ENCODE results near the gene UBE2QL1. TPM values are rescaled to one million over a fixed set of nuclear protein-coding genes. Genes with fewer than 3 reads are reported as not detected.
A peak's percentile ranks its signal among the peaks of the same experiment; 100 is the strongest.

UBE2QL1 gene
- total RNA-seq, 2 donors from 2014 or later = 2.5 to 8.6 TPM

GRCh38 chr5:6504677-6505415 is 56.2 kb downstream of the UBE2QL1 start:
- 77% methylated on average over 8 of the region's 8 CpGs for WGBS
- H3K36me3 ChIP-seq = no peaks in the 10 kb centered on the region
- no peaks in the 10 kb centered on the region for H3K27me3 ChIP-seq (replicated peaks; ENCODE audit: insufficient read depth)
- DNase-seq (ENCODE audit: low spot score) = peak; percentile 27
- H3K4me1 ChIP-seq (replicated peaks) = no peaks in the 10 kb centered on the region
- intact Hi-C loops (cut with DNase I) = no loop called here
- no peak overlapping the region for H3K27ac ChIP-seq
- TF ChIP-seq POLR2AphosphoS5 (IDR thresholded peaks at IDR 0.05) (peak; percentile 55), CTCF (IDR thresholded peaks at IDR 0.05) (no peak)
- no peaks in the 10 kb centered on the region for H3K9me3 ChIP-seq
- H3K4me3 ChIP-seq = no peak overlapping the region

DNA sequence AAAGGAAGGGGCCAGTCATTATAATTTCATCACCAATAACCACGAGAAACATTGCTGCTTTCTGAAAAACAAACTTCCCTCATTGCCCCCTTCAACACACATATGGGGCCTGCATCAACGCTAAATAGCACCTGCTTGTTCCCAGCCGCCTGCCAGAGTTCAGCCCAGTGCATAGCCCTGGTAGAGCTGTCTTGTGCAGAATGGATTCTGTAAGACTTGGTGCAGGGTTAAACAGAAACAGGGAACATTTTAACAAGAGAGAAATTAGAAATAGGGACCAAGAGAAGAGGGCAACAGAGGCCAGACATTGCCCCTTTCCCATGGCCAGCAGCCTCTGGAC is 56.7 kb downstream of the UBE2QL1 start:
- TF ChIP-seq CTCF (IDR thresholded peaks at IDR 0.05) (no peak), POLR2AphosphoS5 (IDR thresholded peaks at IDR 0.05) (no peak), POLR2A (IDR thresholded peaks at IDR 0.05) (no peak)
- Histone ChIP-seq H3K27me3 (replicated peaks; ENCODE audit: insufficient read depth) (no peaks in the 10 kb centered on the region), H3K27ac (no peak overlapping the region), H3K9me3 (no peaks in the 10 kb centered on the region), H3K4me1 (replicated peaks) (no peaks in the 10 kb centered on the region), H3K4me3 (no peak overlapping the region), H3K36me3 (no peaks in the 10 kb centered on the region)
- intact Hi-C loops (cut with DNase I) = no loop called here
- WGBS = 65% methylated on average over 3 of the region's 3 CpGs
- DNase-seq (ENCODE audit: low spot score) = no peak

DNA sequence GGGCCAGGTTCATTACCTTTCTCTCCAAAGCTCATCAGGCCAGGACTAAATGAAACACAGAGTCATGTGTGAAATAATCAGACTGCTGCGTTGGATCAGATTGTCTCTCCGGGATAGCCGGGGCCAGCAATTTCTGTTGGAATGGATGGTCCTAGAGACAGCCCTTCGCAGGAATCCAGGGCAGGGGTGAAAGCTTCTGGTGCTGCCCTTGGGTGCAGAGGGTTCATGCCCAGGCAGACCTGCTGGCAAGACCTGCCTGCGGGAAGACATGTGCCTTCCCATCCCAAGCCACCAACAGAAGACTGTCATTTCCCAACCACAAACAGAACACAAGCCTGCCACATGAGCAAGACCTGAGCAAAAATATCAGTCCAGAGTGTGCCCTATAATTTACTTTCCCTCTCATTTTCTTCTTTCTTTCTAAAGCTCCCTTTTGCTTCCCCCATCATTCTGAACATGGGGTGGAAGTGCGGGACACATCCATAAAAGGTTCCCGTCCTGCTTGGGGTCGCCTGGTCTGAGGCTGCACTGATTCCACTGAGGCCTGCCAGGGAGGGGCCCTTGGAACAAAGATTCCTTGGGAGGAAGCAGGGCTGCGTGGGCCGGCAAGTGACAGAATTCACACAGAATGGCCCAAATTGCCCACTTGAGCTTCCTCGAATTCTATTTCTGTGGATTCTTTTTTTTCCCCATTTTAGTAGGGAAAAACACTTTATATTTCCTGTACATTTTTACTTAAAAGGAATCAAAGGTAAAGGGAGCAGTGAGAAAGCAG is 57.3 kb downstream of the UBE2QL1 start:
- no peaks in the 10 kb centered on the region for H3K9me3 ChIP-seq
- no peak for DNase-seq (ENCODE audit: low spot score)
- no peaks in the 10 kb centered on the region for H3K36me3 ChIP-seq
- no peak overlapping the region for H3K4me3 ChIP-seq
- no peak overlapping the region for H3K27ac ChIP-seq
- no peaks in the 10 kb centered on the region for H3K27me3 ChIP-seq (replicated peaks; ENCODE audit: insufficient read depth)
- TF ChIP-seq CTCF (IDR thresholded peaks at IDR 0.05) (no peak), POLR2A (IDR thresholded peaks at IDR 0.05) (no peak), POLR2AphosphoS5 (IDR thresholded peaks at IDR 0.05) (no peak)
- intact Hi-C loops (cut with DNase I) = no loop called here
- 84% methylated on average over 11 of the region's 11 CpGs for WGBS
- H3K4me1 ChIP-seq (replicated peaks) = no peaks in the 10 kb centered on the region

DNA sequence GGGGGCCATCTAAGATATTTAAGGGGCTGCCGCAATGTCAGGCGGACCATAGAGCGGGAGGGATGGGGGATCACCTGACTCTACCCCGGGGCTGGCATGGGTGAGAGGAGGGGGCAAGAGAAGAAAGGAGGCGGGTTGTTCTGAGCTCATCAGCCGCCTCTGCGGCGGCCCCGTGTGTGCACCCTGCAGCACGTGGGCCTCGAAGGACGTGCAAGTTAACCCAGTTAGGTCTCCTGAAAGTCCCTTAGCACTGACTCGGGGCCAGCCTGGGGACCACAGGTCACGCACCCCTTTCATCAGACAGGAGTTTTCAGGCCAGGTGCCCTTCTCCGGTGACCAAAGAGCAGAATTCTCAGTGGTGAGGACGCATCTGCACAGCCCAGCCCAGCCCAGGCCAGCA is 58.0 kb downstream of the UBE2QL1 start:
- Histone ChIP-seq H3K9me3 (no peaks in the 10 kb centered on the region), H3K27me3 (replicated peaks; ENCODE audit: insufficient read depth) (no peaks in the 10 kb centered on the region), H3K4me1 (replicated peaks) (no peaks in the 10 kb centered on the region), H3K27ac (no peak overlapping the region), H3K4me3 (no peak overlapping the region), H3K36me3 (no peaks in the 10 kb centered on the region)
- 85% methylated on average over 16 of the region's 16 CpGs for WGBS
- no peak for TF ChIP-seq POLR2A (IDR thresholded peaks at IDR 0.05)
- intact Hi-C loops (cut with DNase I) = no loop called here
- DNase-seq (ENCODE audit: low spot score) = no peak

DNA sequence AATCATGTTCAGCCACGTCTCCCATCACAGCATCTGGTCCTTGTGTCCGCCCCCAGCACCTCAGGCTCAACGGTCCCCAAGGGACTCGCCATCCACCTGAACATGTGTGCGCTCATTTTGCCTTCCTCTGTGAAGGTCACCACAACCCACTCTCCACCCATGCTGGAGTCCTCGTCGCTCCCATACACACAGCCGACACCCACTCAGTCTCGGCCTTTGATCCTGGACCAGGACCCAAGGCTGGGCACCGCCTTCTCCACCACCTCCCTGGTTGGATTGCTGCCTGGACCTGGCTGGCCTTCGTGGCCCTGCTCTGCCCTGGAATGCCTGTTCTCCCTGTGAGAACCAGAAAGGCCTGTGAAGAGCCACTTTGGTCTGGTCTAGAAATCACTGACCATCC is 60.3 kb downstream of the UBE2QL1 start:
- no peaks in the 10 kb centered on the region for H3K9me3 ChIP-seq
- intact Hi-C loops (cut with DNase I) = no loop called here
- TF ChIP-seq POLR2A (IDR thresholded peaks at IDR 0.05) (no peak), CTCF (IDR thresholded peaks at IDR 0.05) (no peak), POLR2AphosphoS5 (IDR thresholded peaks at IDR 0.05) (no peak)
- H3K36me3 ChIP-seq = no peaks in the 10 kb centered on the region
- no peak for DNase-seq (ENCODE audit: low spot score)
- no peak overlapping the region for H3K27ac ChIP-seq
- no peaks in the 10 kb centered on the region for H3K4me1 ChIP-seq (replicated peaks)
- WGBS = 89% methylated on average over 11 of the region's 11 CpGs
- H3K4me3 ChIP-seq = no peak overlapping the region
- no peaks in the 10 kb centered on the region for H3K27me3 ChIP-seq (replicated peaks; ENCODE audit: insufficient read depth)
